GM23338 (cell line): ENCODE measurements around the gene ANKRD44. TPM values are rescaled to one million over a fixed set of nuclear protein-coding genes. Genes with fewer than 3 reads are reported as not detected.

Experiments used
- ATAC-seq: fragments of 200-7000 bp; cut with Tn5 transposase; 3 replicates; pipeline ENCODE4 v1.9.1; 2020
- DNase-seq: peaks from one replicate; pipeline ENCODE4 v3.0.0-alpha.2; 2015; ENCODE audit warnings: low spot score
- H2AFZ ChIP-seq: fragments of 200-600 bp; sonication (generic); 2 replicates; pipeline ENCODE4 v1.8.0; 2016; ENCODE audit warnings: antibody characterized with exemption, mild to moderate bottlenecking, moderate library complexity
- H3F3A ChIP-seq: fragments of 200-600 bp; sonication (generic); replicated peaks from 2 replicates; pipeline ENCODE4 v1.8.0; 2017; ENCODE audit warnings: antibody characterized with exemption, mixed run types, low read depth
- H3K27ac ChIP-seq: fragments of 200-600 bp; sonication (generic); 2 replicates; pipeline ENCODE4 v1.6.1; 2016; ENCODE audit warnings: low read depth
- H3K27me3 ChIP-seq: fragments of 200-600 bp; sonication (generic); 2 replicates; pipeline ENCODE4 v1.8.0; 2016; ENCODE audit warnings: mild to moderate bottlenecking, mixed run types, moderate library complexity; ENCODE audit not compliant: insufficient read depth
- H3K36me3 ChIP-seq: fragments of 200-600 bp; sonication (generic); 2 replicates; pipeline ENCODE4 v1.8.0; 2016; ENCODE audit warnings: mild to moderate bottlenecking; ENCODE audit not compliant: insufficient read depth
- H3K4me1 ChIP-seq: fragments of 200-600 bp; sonication (generic); 2 replicates; pipeline ENCODE4 v1.8.0; 2016; ENCODE audit warnings: mild to moderate bottlenecking, moderate library complexity; ENCODE audit not compliant: insufficient read depth
- H3K4me2 ChIP-seq: fragments of 200-600 bp; sonication (generic); 2 replicates; pipeline ENCODE4 v1.7.1; 2017; ENCODE audit warnings: mixed run types
- H3K4me3 ChIP-seq: fragments of 200-600 bp; sonication (generic); 2 replicates; pipeline ENCODE4 v1.6.1; 2016; ENCODE audit warnings: mixed run types
- H3K79me2 ChIP-seq: fragments of 200-600 bp; sonication (generic); replicated peaks from 2 replicates; pipeline ENCODE4 v1.8.0; 2017; ENCODE audit warnings: mild to moderate bottlenecking; ENCODE audit not compliant: insufficient read depth
- H3K9me2 ChIP-seq: fragments of 200-600 bp; sonication (generic); 2 replicates; pipeline ENCODE4 v1.8.0; 2017; ENCODE audit not compliant: insufficient read depth
- H4K20me1 ChIP-seq: fragments of 200-600 bp; sonication (generic); replicated peaks from 2 replicates; pipeline ENCODE4 v1.8.0; 2017; ENCODE audit warnings: mild to moderate bottlenecking; ENCODE audit not compliant: insufficient read depth
- H3K27ac Mint-ChIP-seq: 2 replicates; pipeline ENCODE4 v1.8.0; 2020; ENCODE audit warnings: inconsistent platforms, mild to moderate bottlenecking, moderate library complexity, mixed read lengths
- H3K27me3 Mint-ChIP-seq: 3 replicates; pipeline ENCODE4 v1.8.0; 2022; ENCODE audit warnings: low read depth, mild to moderate bottlenecking, moderate library complexity, mixed read lengths, inconsistent platforms; ENCODE audit not compliant: insufficient read depth, poor library complexity
- H3K36me3 Mint-ChIP-seq: 3 replicates; pipeline ENCODE4 v1.8.0; 2021; ENCODE audit warnings: low read depth, mild to moderate bottlenecking, inconsistent platforms, moderate library complexity, mixed read lengths
- H3K4me1 Mint-ChIP-seq: 3 replicates; pipeline ENCODE4 v1.8.0; 2020; ENCODE audit warnings: mild to moderate bottlenecking, inconsistent platforms, mixed read lengths
- H3K4me3 Mint-ChIP-seq: 3 replicates; pipeline ENCODE4 v1.8.0; 2021; ENCODE audit warnings: moderate library complexity, mild to moderate bottlenecking, inconsistent platforms, mixed read lengths
- H3K9me3 Mint-ChIP-seq: 3 replicates; pipeline ENCODE4 v1.8.0; 2020; ENCODE audit warnings: moderate library complexity, mild to moderate bottlenecking, inconsistent platforms, mixed read lengths
- EZH2 ChIP-seq: fragments of 200-600 bp; sonication (generic); IDR thresholded peaks from one replicate; pipeline ENCODE4 v1.8.0; 2017; ENCODE audit warnings: antibody characterized with exemption, mild to moderate bottlenecking, low read depth; ENCODE audit not compliant: unreplicated experiment
- EZH2phosphoT487 ChIP-seq: fragments of 200-600 bp; sonication (generic); IDR thresholded peaks from one replicate; pipeline ENCODE4 v1.8.1; 2018; ENCODE audit warnings: antibody characterized with exemption; ENCODE audit not compliant: unreplicated experiment
- JUNB ChIP-seq: IDR thresholded peaks from one replicate; pipeline ENCODE4 v1.6.1; 2016; ENCODE audit warnings: antibody characterized with exemption; ENCODE audit not compliant: unreplicated experiment
- NANOG ChIP-seq: IDR thresholded peaks from 2 replicates; pipeline ENCODE4 v1.6.1; 2016; ENCODE audit warnings: antibody characterized with exemption, borderline replicate concordance
- STAT1 ChIP-seq: IDR thresholded peaks from one replicate; pipeline ENCODE4 v1.6.1; 2016; ENCODE audit warnings: antibody characterized with exemption; ENCODE audit not compliant: unreplicated experiment
- ZNF331 ChIP-seq: fragments of 250-450 bp; sonication (Bioruptor Pico); IDR thresholded peaks from 2 replicates; pipeline ENCODE4 v1.5.0; 2020; ENCODE audit warnings: low read depth, mild to moderate bottlenecking, moderate library complexity
- polyA plus RNA-seq: library from polyadenylated mRNA; unstranded; fragments of >200 nt; fragmentation: Nextera tagmentation; extraction: Ambion mirVana; gene quantifications from 2 replicates; pipeline ENCODE4 v1.2.1, GENCODE V29; 2016
- total RNA-seq: library from RNA; depleted of rRNA; stranded (reverse); fragments of >200 nt; shearing (Covaris generic); gene quantifications from 2 replicates; pipeline ENCODE4 v1.2.3, GENCODE V29; 2014
- TF ChIP-seq, protein P1 (sequence below): IDR thresholded peaks from 2 replicates; pipeline ENCODE4 v1.6.1; 2016; ENCODE audit warnings: antibody characterized with exemption
- TF ChIP-seq, protein P2 (sequence below), 2 experiments: fragments of 200-600 bp in 1 of 2; sonication (generic) in 1 of 2; conservative IDR thresholded peaks; 2 replicates each; pipeline versions ENCODE4 v1.5.1 to v1.6.1; 2016 to 2017; ENCODE audit warnings: antibody characterized with exemption in 2 of 2, low read depth in 2 of 2, mild to moderate bottlenecking in 2 of 2, moderate library complexity in 1 of 2
- TF ChIP-seq, protein P3 (sequence below): IDR thresholded peaks from one replicate; pipeline ENCODE4 v1.6.1; 2018; ENCODE audit warnings: antibody characterized with exemption; ENCODE audit not compliant: unreplicated experiment
- TF ChIP-seq, protein P4 (sequence below): fragments of 250-450 bp; sonication (Bioruptor Pico); IDR thresholded peaks from 2 replicates; pipeline ENCODE4 v1.5.0; 2020; ENCODE audit warnings: mild to moderate bottlenecking, moderate library complexity

The ANKRD44 gene
- total and polyA plus RNA-seq, 2 experiments from 2014 or later = 0.44 to 0.56 TPM

DNA sequence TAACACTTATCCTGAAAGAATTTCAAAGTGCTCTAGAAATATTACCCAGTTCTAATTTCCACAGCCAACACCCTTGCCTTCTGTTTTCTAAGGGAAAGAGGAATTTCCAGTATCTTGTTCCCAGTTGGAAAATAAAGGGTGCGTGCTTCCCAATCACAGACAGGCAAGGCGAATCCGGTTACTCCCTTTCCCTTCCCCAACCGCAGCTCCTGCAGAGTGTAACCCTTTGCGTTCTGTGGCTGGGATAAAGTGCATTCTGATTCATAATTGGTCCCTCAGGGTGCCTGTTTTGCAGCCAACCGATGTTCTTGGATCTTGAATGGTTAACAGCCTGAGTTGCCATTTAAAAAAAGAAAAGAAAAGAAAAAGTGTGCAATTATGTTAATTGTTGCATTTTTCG is 343.5 kb downstream of the ANKRD44 start:
- H3K4me2 ChIP-seq = peak overlapping the region; percentile 52
- no peaks in the 10 kb centered on the region for H3K36me3 ChIP-seq
- H3K4me3 Mint-ChIP-seq = 0 out of 3 replicates have a peak overlapping the region, but pooled peaks have one; percentile 28
- no peaks in the 10 kb centered on the region for H4K20me1 ChIP-seq
- no peak overlapping the region; the same call in 1 of the 2 replicates for H3K27ac ChIP-seq
- H3K9me3 Mint-ChIP-seq = peaks cover 15% of the 10 kb centered on the region
- peak overlapping the region; percentile 11; the same call in 1 of the 2 replicates for H3K4me3 ChIP-seq
- no peaks in the 10 kb centered on the region for H3K27me3 Mint-ChIP-seq
- H3K27ac Mint-ChIP-seq = peak overlapping the region; percentile 60; the same call in 1 of the 2 replicates
- H3K9me2 ChIP-seq = no peaks in the 10 kb centered on the region
- no peaks in the 10 kb centered on the region for H3K27me3 ChIP-seq
- no peak for TF ChIP-seq STAT1
- no peak for TF ChIP-seq NANOG
- TF ChIP-seq ZNF331 (CRISPR knock-in tag) = no peak
- TF ChIP-seq, protein P1, sequence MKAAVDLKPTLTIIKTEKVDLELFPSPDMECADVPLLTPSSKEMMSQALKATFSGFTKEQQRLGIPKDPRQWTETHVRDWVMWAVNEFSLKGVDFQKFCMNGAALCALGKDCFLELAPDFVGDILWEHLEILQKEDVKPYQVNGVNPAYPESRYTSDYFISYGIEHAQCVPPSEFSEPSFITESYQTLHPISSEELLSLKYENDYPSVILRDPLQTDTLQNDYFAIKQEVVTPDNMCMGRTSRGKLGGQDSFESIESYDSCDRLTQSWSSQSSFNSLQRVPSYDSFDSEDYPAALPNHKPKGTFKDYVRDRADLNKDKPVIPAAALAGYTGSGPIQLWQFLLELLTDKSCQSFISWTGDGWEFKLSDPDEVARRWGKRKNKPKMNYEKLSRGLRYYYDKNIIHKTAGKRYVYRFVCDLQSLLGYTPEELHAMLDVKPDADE = no peak
- TF ChIP-seq EZH2phosphoT487 = no peak
- TF ChIP-seq, protein P2, sequence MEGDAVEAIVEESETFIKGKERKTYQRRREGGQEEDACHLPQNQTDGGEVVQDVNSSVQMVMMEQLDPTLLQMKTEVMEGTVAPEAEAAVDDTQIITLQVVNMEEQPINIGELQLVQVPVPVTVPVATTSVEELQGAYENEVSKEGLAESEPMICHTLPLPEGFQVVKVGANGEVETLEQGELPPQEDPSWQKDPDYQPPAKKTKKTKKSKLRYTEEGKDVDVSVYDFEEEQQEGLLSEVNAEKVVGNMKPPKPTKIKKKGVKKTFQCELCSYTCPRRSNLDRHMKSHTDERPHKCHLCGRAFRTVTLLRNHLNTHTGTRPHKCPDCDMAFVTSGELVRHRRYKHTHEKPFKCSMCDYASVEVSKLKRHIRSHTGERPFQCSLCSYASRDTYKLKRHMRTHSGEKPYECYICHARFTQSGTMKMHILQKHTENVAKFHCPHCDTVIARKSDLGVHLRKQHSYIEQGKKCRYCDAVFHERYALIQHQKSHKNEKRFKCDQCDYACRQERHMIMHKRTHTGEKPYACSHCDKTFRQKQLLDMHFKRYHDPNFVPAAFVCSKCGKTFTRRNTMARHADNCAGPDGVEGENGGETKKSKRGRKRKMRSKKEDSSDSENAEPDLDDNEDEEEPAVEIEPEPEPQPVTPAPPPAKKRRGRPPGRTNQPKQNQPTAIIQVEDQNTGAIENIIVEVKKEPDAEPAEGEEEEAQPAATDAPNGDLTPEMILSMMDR (conservative IDR thresholded peaks at IDR 0.05; ENCODE audit: low read depth in 2 of 2) = no peak
- no peak for TF ChIP-seq EZH2
- TF ChIP-seq JUNB = no peak
- TF ChIP-seq, protein P3, sequence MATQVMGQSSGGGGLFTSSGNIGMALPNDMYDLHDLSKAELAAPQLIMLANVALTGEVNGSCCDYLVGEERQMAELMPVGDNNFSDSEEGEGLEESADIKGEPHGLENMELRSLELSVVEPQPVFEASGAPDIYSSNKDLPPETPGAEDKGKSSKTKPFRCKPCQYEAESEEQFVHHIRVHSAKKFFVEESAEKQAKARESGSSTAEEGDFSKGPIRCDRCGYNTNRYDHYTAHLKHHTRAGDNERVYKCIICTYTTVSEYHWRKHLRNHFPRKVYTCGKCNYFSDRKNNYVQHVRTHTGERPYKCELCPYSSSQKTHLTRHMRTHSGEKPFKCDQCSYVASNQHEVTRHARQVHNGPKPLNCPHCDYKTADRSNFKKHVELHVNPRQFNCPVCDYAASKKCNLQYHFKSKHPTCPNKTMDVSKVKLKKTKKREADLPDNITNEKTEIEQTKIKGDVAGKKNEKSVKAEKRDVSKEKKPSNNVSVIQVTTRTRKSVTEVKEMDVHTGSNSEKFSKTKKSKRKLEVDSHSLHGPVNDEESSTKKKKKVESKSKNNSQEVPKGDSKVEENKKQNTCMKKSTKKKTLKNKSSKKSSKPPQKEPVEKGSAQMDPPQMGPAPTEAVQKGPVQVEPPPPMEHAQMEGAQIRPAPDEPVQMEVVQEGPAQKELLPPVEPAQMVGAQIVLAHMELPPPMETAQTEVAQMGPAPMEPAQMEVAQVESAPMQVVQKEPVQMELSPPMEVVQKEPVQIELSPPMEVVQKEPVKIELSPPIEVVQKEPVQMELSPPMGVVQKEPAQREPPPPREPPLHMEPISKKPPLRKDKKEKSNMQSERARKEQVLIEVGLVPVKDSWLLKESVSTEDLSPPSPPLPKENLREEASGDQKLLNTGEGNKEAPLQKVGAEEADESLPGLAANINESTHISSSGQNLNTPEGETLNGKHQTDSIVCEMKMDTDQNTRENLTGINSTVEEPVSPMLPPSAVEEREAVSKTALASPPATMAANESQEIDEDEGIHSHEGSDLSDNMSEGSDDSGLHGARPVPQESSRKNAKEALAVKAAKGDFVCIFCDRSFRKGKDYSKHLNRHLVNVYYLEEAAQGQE = no peak
- TF ChIP-seq, protein P4, sequence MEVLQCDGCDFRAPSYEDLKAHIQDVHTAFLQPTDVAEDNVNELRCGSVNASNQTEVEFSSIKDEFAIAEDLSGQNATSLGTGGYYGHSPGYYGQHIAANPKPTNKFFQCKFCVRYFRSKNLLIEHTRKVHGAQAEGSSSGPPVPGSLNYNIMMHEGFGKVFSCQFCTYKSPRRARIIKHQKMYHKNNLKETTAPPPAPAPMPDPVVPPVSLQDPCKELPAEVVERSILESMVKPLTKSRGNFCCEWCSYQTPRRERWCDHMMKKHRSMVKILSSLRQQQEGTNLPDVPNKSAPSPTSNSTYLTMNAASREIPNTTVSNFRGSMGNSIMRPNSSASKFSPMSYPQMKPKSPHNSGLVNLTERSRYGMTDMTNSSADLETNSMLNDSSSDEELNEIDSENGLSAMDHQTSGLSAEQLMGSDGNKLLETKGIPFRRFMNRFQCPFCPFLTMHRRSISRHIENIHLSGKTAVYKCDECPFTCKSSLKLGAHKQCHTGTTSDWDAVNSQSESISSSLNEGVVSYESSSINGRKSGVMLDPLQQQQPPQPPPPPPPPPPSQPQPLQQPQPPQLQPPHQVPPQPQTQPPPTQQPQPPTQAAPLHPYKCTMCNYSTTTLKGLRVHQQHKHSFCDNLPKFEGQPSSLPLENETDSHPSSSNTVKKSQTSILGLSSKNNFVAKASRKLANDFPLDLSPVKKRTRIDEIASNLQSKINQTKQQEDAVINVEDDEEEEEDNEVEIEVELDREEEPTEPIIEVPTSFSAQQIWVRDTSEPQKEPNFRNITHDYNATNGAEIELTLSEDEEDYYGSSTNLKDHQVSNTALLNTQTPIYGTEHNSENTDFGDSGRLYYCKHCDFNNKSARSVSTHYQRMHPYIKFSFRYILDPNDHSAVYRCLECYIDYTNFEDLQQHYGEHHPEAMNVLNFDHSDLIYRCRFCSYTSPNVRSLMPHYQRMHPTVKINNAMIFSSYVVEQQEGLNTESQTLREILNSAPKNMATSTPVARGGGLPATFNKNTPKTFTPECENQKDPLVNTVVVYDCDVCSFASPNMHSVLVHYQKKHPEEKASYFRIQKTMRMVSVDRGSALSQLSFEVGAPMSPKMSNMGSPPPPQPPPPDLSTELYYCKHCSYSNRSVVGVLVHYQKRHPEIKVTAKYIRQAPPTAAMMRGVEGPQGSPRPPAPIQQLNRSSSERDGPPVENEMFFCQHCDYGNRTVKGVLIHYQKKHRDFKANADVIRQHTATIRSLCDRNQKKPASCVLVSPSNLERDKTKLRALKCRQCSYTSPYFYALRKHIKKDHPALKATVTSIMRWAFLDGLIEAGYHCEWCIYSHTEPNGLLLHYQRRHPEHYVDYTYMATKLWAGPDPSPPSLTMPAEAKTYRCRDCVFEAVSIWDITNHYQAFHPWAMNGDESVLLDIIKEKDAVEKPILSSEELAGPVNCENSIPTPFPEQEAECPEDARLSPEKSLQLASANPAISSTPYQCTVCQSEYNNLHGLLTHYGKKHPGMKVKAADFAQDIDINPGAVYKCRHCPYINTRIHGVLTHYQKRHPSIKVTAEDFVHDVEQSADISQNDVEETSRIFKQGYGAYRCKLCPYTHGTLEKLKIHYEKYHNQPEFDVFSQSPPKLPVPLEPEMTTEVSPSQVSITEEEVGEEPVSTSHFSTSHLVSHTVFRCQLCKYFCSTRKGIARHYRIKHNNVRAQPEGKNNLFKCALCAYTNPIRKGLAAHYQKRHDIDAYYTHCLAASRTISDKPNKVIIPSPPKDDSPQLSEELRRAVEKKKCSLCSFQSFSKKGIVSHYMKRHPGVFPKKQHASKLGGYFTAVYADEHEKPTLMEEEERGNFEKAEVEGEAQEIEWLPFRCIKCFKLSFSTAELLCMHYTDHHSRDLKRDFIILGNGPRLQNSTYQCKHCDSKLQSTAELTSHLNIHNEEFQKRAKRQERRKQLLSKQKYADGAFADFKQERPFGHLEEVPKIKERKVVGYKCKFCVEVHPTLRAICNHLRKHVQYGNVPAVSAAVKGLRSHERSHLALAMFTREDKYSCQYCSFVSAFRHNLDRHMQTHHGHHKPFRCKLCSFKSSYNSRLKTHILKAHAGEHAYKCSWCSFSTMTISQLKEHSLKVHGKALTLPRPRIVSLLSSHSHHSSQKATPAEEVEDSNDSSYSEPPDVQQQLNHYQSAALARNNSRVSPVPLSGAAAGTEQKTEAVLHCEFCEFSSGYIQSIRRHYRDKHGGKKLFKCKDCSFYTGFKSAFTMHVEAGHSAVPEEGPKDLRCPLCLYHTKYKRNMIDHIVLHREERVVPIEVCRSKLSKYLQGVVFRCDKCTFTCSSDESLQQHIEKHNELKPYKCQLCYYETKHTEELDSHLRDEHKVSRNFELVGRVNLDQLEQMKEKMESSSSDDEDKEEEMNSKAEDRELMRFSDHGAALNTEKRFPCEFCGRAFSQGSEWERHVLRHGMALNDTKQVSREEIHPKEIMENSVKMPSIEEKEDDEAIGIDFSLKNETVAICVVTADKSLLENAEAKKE = no peak
- ATAC-seq (peak; percentile 87), DNase-seq (peak; percentile 62)
- H2AFZ ChIP-seq = peak overlapping the region; percentile 7
- peaks cover 32% of the 10 kb centered on the region for H3K4me1 Mint-ChIP-seq
- H3K79me2 ChIP-seq = no peaks in the 10 kb centered on the region
- H3F3A ChIP-seq = no peaks in the 10 kb centered on the region
- peaks cover 14% of the 10 kb centered on the region for H3K36me3 Mint-ChIP-seq
- H3K4me1 ChIP-seq = peaks cover 19% of the 10 kb centered on the region
